H4 (cell line): Measurements from ENCODE around the gene ODC1. TPM values are rescaled to one million over a fixed set of nuclear protein-coding genes. Genes with fewer than 3 reads are reported as not detected.
"Not testable (repeated sequence)": the region's sequence is repeated elsewhere in the genome, so short reads cannot be mapped to it uniquely, and the experiment has no call there.

ENCODE experiments used
- DNase-seq: peaks from one replicate; pipeline ENCODE4 v3.0.0-alpha.2; 2015; ENCODE audit warnings: low spot score
- total RNA-seq: library from RNA; depleted of rRNA; stranded (reverse); fragments of >200 nt; shearing (Covaris generic); gene quantifications from 2 replicates; pipeline ENCODE4 v1.2.3, GENCODE V29; 2014; rRNA removed

Gene ODC1
- total RNA-seq: 123 and 131 TPM in 2 replicates

GRCh38 chr2:10447895-10448575 is at the start of gene ODC1:
ODC1 (minus strand) TSS chr2:10448327; CDS start chr2:10445032, 3,295 bp downstream.
- DNase-seq: peak; percentile 79

GRCh38 chr2:10497797-10498251 is 49.7 kb upstream of the ODC1 start:
- peak; percentile 85 for DNase-seq

GRCh38 chr2:10495988-10496313 is 47.8 kb upstream of the ODC1 start:
- no peak for DNase-seq

- no peak for DNase-seq
Observed at GRCh38 chr2:10495311-10495987, 47.3 kb upstream of the ODC1 start.

- no peak for DNase-seq
Observed at GRCh38 chr2:10494351-10495066, 46.4 kb upstream of the ODC1 start.

GRCh38 chr2:10493634-10494281 is 45.6 kb upstream of the ODC1 start:
- peak; percentile 69 for DNase-seq

- no peak for DNase-seq
Observed at GRCh38 chr2:10493075-10493633, 45.0 kb upstream of the ODC1 start.

- no peak for DNase-seq
Observed at GRCh38 chr2:10490806-10491291, 42.7 kb upstream of the ODC1 start.

- no peak for DNase-seq
Observed at GRCh38 chr2:10489842-10490555, 41.9 kb upstream of the ODC1 start.

GRCh38 chr2:10488142-10488541 is 40.0 kb upstream of the ODC1 start:
- not testable (repeated sequence) for DNase-seq

GRCh38 chr2:10487741-10488104 is 39.6 kb upstream of the ODC1 start:
- DNase-seq: not testable (repeated sequence)

GRCh38 chr2:10487081-10487740 is 39.1 kb upstream of the ODC1 start:
- no peak for DNase-seq

- no peak for DNase-seq
Observed at GRCh38 chr2:10486601-10487079, 38.5 kb upstream of the ODC1 start.

GRCh38 chr2:10486091-10486490 is 38.0 kb upstream of the ODC1 start:
- no peak for DNase-seq

GRCh38 chr2:10482913-10483312 is 34.8 kb upstream of the ODC1 start:
- DNase-seq: no peak

GRCh38 chr2:10482460-10482859 is 34.3 kb upstream of the ODC1 start:
- no peak for DNase-seq

GRCh38 chr2:10481666-10482157 is 33.6 kb upstream of the ODC1 start:
- no peak for DNase-seq

GRCh38 chr2:10481055-10481665 is 33.0 kb upstream of the ODC1 start:
- DNase-seq: no peak

- no peak for DNase-seq
Observed at GRCh38 chr2:10480359-10480949, 32.3 kb upstream of the ODC1 start.
